DMS79 treated with DMSO at 0.1 percent for 48 hours (cell line): ENCODE results near the gene DHRSX.
"Not testable (repeated sequence)": the region's sequence is repeated elsewhere in the genome, so short reads cannot be mapped to it uniquely, and the experiment has no call there.

Experiments
- DNase-seq: peaks from one replicate; lab custom pipeline; 2025; lab: John Stamatoyannopoulos, UW

DHRSX gene

GRCh38 chrX:2497961-2498780 lies 2.6 kb downstream of the DHRSX start:
- no peak for DNase-seq

GRCh38 chrX:2495595-2495994 lies 5.2 kb downstream of the DHRSX start:
- DNase-seq, result no peak

- DNase-seq, result no peak
Observed at GRCh38 chrX:2492531-2493218, 8.1 kb downstream of the DHRSX start.

DNA sequence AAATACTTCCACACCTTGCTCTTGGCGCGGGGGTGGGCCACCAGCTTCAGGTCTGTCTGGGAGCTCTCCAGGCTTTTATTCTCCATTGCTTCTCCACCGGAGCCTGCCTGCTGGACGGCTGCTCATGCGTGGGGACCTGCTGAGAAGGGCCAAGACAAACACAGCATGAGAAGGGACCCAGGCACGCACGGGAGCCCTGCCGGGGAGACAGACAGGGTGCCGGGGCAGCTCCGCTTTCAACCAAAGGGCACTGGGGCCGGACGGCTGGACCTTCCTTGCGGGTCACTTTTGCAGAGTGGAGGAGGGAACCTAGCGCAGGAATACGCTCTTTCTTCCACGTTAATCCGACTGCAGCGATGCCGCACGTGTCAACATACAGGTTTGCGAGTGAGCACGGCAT lies 10.1 kb downstream of the DHRSX start:
- DNase-seq, result no peak

DNA sequence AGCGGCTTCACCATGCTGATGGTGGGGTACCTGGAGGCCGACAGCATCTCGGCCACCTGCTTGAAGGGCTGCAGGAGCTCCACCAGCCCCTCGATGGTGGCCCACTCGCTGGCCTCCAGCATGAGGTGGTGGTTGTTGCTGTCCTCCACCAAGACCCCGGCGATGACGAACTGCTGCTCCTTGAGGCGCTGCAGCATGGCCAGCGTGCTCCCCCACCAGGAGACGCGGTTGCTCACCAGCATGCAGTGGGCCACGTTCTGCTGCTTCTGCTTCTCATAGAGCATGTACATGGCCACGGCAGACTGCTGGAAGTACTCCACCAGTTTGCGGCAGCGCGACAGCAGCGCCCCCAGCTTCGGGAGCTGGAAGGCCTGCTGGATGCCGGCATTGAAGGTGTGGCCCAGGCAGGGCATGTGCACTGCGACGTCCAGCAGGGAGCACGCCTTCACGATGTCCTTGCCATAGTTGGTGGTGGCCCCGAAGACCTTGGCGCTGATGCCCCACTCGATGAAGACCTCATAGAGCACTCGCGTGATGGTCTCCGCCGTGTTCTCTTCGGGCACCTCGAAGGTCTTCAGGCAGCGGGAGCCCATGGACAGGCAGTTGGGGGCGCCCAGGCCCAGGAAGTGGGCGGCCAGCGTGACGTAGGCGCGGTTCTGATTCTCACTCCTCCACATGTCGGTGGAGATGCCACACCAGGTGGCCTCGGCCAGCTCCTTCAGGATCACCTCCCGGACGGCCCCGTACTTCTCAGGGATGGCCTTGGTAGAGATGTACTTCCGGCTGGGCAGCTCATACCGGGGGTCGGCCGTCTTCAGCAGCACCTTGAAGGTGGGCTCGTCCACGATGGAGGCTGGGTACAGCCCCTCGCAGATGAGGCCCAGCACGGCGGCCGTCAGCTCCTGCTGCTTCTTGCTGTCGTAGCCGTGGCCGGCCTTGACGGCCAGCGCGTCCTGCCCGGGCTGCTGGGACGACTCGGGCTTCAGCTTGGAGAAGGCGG lies 11.0 kb downstream of the DHRSX start:
- no peak for DNase-seq

DNA sequence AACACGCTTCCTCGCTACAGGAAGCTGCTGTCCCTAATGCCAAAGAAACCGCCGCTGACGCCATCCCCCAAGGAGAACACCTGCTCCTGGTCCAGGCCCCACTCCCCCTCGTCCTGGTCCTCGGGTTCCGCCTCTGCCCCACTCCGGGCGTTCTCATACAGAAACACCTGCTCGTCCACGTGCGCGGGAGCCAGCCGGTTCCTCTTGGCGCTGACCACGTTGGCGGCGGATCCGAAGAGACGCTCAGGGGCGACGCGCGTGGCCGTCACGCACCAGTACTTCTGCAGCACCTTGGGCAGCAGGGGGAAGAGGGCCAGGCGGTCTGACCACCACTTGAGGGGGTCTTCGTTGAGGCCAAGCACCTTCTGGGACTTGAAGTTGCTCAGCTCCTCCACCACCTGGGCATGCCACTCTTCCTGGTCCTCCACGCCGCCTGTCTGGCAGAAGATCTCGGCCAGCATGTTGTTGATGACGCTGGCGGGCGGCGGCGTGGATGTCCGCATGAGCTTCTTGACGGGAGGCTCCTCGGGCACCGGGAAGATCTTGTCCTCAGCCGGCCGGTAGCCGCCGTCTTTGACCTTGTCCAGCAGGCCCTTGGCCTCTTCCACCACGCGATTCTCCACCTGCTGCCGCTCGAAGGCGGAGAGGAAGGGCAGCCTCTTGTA lies 12.0 kb downstream of the DHRSX start:
- no peak for DNase-seq

DNA sequence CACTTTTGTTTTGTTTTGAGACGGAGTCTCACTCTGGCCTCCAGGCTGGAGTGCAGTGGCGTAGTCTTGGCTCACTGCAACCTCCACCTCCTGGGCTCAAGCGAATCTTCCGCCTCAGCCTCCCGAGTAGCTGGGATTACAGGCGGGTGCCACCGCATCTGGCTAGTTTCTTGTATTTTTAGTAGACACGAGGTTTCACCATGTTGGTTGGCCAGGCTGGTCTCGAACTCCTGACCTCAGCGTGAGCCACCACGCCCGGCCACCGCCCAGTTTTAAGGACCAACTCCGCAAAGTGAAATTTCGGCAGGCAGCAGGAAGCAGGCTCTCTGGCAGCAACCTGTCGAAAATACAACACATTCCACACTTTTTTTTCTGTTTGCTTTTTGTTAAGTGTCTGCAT lies 13.4 kb downstream of the DHRSX start:
- DNase-seq, result no peak

DNA sequence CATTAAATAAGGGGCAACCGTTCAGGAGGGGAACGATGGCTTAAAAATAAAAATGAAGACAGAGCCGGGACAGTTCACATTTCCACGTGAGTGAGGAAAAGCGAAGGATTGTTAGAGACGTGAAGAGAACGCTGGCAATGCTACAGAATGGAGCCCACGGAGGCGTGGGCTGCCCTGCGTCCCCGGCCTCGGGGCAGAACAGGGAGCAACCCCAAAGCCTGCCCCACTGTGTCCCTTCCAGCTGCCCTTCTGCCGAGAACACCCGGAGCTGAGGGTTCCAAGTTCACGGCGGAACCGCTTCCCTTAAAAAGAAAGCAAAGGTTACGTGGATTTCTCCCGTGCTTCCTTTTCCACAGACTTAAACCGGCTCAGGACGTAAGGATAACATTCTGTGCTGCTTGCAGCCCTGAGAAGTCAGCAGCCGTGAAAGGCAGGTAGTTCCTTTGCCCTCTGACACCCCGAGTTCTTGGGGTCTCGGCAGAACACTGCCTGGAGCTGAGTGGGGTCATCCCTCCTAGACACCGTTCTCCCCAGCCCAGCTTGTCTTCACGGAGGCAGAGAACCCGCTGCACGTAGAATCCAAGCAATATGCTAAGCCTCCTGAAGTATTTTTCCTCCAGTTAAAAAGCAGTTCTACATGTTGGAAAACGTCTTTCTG lies 14.2 kb downstream of the DHRSX start:
- no peak for DNase-seq

- DNase-seq, result no peak
Observed at GRCh38 chrX:2485789-2486345, 14.9 kb downstream of the DHRSX start.

- DNase-seq, result no peak
Observed at GRCh38 chrX:2484721-2485648, 15.8 kb downstream of the DHRSX start.

GRCh38 chrX:2484256-2484655 lies 16.5 kb downstream of the DHRSX start:
- DNase-seq, result no peak

DNA sequence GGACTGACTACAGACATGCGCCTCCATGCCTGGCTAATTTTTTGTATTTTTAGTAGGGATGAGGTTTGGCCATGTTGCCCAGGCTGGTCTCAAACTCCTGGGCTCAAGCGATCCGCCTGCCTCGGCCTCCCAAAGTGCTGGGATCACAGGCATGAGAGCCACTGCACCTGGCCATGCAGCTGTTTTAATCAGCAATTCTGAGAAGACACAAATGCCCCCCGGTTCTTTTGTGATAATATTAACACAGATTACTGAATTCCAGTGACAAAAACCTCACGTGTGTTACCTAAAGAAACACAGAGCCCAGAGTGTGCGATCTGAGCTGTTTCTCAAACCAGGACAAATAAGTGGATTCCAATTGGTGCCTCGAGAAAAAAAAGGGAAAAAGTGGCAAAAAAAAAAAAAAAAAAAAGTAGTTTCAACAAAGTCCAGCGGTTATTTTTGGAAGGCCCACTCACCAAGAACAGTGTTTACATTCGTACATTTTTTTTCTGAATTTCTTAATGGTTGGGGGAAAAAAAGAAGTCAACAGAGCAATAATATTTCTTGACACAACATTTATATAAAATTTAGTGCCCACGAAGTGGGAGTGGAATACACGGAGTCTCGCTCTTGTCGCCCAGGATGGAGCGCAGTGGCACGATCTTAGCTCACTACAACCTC lies 17.2 kb downstream of the DHRSX start:
- no peak for DNase-seq

GRCh38 chrX:2481597-2481996 lies 19.2 kb downstream of the DHRSX start:
- DNase-seq, result not testable (repeated sequence)

DNA sequence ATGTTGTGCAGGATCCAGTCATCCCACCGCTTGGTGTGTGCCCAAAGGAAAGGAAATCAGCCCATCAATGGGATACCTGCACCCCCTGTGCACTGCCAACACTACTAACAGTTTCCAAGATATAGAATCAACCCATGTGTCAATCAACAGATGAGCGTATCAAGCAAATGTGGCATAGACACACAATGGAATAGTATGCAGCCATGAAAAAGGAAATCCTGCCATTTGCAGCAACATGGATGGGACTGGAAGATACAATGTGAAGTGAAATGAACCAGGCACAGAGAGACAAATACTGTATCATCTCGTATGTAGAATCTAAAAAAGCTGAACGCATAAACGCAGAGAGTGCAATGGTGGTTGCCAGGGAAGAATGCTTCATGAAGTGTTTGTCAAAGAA lies 20.8 kb downstream of the DHRSX start:
- not testable (repeated sequence) for DNase-seq

- DNase-seq, result no peak
Observed at GRCh38 chrX:2479420-2479780, 21.4 kb downstream of the DHRSX start.

DNA sequence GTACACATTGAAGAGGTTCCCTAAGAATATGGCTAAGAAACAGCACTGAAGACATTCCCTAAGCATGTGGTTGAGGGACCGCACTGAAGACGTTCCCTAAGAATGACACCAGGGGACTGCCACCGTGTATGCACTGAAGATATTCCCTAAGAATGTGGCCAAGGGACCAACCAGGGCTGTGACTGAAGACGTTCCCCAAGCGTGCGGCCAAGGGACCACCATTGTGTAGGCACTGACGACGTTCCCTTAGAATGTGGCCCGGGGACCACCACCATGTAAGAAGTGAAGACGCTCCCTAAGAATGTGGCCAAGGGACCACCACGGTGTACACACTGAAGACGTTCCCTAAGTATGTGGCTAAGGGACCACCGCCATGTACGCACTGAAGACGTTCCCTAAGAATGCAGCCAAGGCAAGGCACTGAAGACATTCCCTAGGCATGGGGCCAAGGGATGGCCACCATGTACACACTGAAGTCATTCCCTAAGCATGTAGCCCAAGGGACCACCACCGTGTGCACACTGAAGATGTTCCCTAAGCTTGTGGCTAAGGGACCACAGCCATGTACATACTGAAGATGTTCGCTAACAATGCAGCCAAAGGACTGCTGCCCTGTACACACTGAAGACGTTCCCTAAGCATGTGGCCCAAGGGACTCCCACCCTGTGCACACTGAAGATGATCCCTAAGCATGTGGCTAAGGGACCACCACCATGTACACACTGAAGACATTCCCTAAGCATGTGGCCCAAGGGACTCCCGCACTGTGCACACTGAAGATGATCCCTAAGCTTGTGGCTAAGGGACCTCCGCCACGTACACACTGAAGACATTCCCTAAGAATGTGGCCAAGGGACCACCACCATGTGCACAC lies 22.0 kb downstream of the DHRSX start:
- no peak for DNase-seq

GRCh38 chrX:2477313-2477712 lies 23.5 kb downstream of the DHRSX start:
- DNase-seq, result not testable (repeated sequence)
